ENCODE measurements around the gene FAM107B.

- TF ChIP-seq POLR2AphosphoS5 (IDR thresholded peaks at IDR 0.05; ENCODE audit: low read depth, low read length), result no peak
- TF ChIP-seq REST (IDR thresholded peaks at IDR 0.05; ENCODE audit: insufficient read depth in 1 of 2, low read depth in 2 of 2, low read length in 2 of 2), result no peak
- TF ChIP-seq FOXP2 (optimal IDR thresholded peaks at IDR 0.05; ENCODE audit: borderline replicate concordance, extremely low read depth, extremely low read length, insufficient read depth), result no peak
These were observed 162.6 kb downstream of the FAM107B start for GRCh38 chr10:14611968-14612693.

All from PFSK-1 (cell line).